ENCODE results near the gene COMMD1. TPM values are rescaled to one million over a fixed set of nuclear protein-coding genes. Genes with fewer than 3 reads are reported as not detected.

COMMD1 gene
- total and polyA plus RNA-seq, 2 donors (not counting 3 experiments of a cell fraction or from before 2014, with no cell fraction given), result 39.5 to 57.1 TPM

GRCh38 chr2:61950571-61951315 lies 45.3 kb downstream of the COMMD1 start:
- Histone ChIP-seq H2AFZ (ENCODE audit: low read depth, low read length) (no peak overlapping the region), H3K4me2 (ENCODE audit: insufficient read depth, low read length) (no peak overlapping the region), H3K9me3 (replicated peaks; ENCODE audit: control insufficient read depth, insufficient read depth, low read length) (no peaks in the 10 kb centered on the region), H3K4me3 (replicated peaks in 1 of 3; ENCODE audit: insufficient read depth in 1 of 3, low read depth in 1 of 3, low read length in 3 of 3) (no peak overlapping the region), H3K79me2 (ENCODE audit: control insufficient read depth, insufficient read depth, low read length) (no peaks in the 10 kb centered on the region), H3K36me3 (ENCODE audit: control insufficient read depth in 2 of 2, extremely low read depth in 1 of 2, insufficient read depth in 2 of 2, low read length in 2 of 2) (no peaks in the 10 kb centered on the region), H3K9me1 (replicated peaks; ENCODE audit: control insufficient read depth, extremely low read depth, insufficient read depth, low read length) (no peaks in the 10 kb centered on the region), H3K27ac (ENCODE audit: insufficient read depth, low read depth, low read length) (no peak overlapping the region), H3K9ac (replicated peaks; ENCODE audit: extremely low read depth, insufficient read depth, low read length) (no peak overlapping the region), H3K27me3 (ENCODE audit: control insufficient read depth in 2 of 2, insufficient read depth in 2 of 2, low read length in 2 of 2) (no peaks in the 10 kb centered on the region), H4K20me1 (replicated peaks; ENCODE audit: control insufficient read depth, extremely low read depth, insufficient read depth, low read length) (no peaks in the 10 kb centered on the region), H3K4me1 (ENCODE audit: control insufficient read depth, extremely low read depth, insufficient read depth, low read length) (no peaks in the 10 kb centered on the region)
- DNase-seq (ENCODE audit: low read depth, low spot score) (no peak), FAIRE-seq (no peak)
- TF ChIP-seq JUN (IDR thresholded peaks at IDR 0.05; ENCODE audit: borderline replicate concordance, insufficient read depth, insufficient read length, low read depth) (no peak), MAX (IDR thresholded peaks at IDR 0.05; ENCODE audit: insufficient read depth, insufficient read length) (no peak), POLR2AphosphoS5 (IDR thresholded peaks at IDR 0.05; ENCODE audit: insufficient read depth, low read depth, low read length) (no peak), EZH2 (IDR thresholded peaks at IDR 0.05; ENCODE audit: borderline replicate concordance, low read depth, low read length, severe bottlenecking) (no peak), FOS (IDR thresholded peaks at IDR 0.05; ENCODE audit: borderline replicate concordance, insufficient read depth, low read length) (no peak), POLR2A (IDR thresholded peaks at IDR 0.05; ENCODE audit: low read depth, low read length) (no peak), MYC (IDR thresholded peaks at IDR 0.05; ENCODE audit: low read depth, low read length) (no peak), CTCF (IDR thresholded peaks at IDR 0.05; ENCODE audit: extremely low read depth in 1 of 2, insufficient read depth in 1 of 2, low read depth in 1 of 2, low read length in 2 of 2) (no peak), GATA2 (IDR thresholded peaks at IDR 0.05; ENCODE audit: insufficient read depth, insufficient read length, low read depth, low read length) (no peak)
- intact Hi-C loops (cut with micrococcal nuclease) (no loop called here), dilution Hi-C loops (cut with MboI; ENCODE audit: extremely low pct_ligation_motif_present, low sequenced_read_pairs) (no loop called here)
- no TSS peak for BruUV-seq (replicated peaks)
- POLR2A ChIA-PET, result no interaction called here
- CTCF ChIA-PET, result no interaction called here
